Fibroblast of lung (primary cell): ENCODE data around the gene TUNAR.

ENCODE experiments used
- CTCF ChIP-seq, 2 donors: IDR thresholded peaks in 1 of 2; conservative IDR thresholded peaks in 1 of 2; 1 replicate in 1 of 2; 2 replicates in 1 of 2; pipeline ENCODE4 v1.5.1; 2011 to 2012; ENCODE audit warnings: low read length in 2 of 2, control low read depth in 1 of 2, inconsistent platforms in 1 of 2, low read depth in 1 of 2, mild to moderate bottlenecking in 1 of 2
- EZH2 ChIP-seq: IDR thresholded peaks from 2 replicates; pipeline ENCODE4 v1.5.1; 2012; ENCODE audit warnings: low read length, control low read depth, mild to moderate bottlenecking; ENCODE audit errors: missing control alignments

- TF ChIP-seq CTCF (conservative IDR thresholded peaks at IDR 0.05 in 1 of 2, IDR thresholded peaks at IDR 0.05 in 1 of 2; ENCODE audit: low read depth in 1 of 2, low read length in 2 of 2) (no peak), EZH2 (no peak)
Measured at GRCh38 chr14:95910628-95911027, 34.0 kb downstream of the TUNAR start.
